Mesendoderm (in vitro differentiated cells): Measurements from ENCODE around the gene ADARB1.

ENCODE experiments used
- DNase-seq: peaks from one replicate; pipeline ENCODE4 v3.0.0; 2013
- H2AK5ac ChIP-seq: 2 replicates; pipeline ENCODE4 v1.6.1; 2013; ENCODE audit warnings: low read length, inconsistent platforms
- H2BK120ac ChIP-seq: 2 replicates; pipeline ENCODE4 v1.6.1; 2013; ENCODE audit warnings: low read depth, mild to moderate bottlenecking, low read length, moderate library complexity, mixed read lengths
- H2BK15ac ChIP-seq: replicated peaks from 2 replicates; pipeline ENCODE4 v1.6.1; 2013; ENCODE audit warnings: low read depth, mild to moderate bottlenecking, moderate library complexity
- H2BK5ac ChIP-seq: 2 replicates; pipeline ENCODE4 v1.6.1; 2013; ENCODE audit warnings: low read length, inconsistent platforms
- H3K18ac ChIP-seq: 2 replicates; pipeline ENCODE4 v1.6.1; 2013; ENCODE audit warnings: mild to moderate bottlenecking, low read length, mixed read lengths
- H3K23ac ChIP-seq: one replicate; pipeline ENCODE4 v1.6.1; 2013; ENCODE audit warnings: low read length
- H3K27ac ChIP-seq: 2 replicates; pipeline ENCODE4 v1.5.1; 2013; ENCODE audit warnings: low read depth, mild to moderate bottlenecking, inconsistent platforms, low read length, moderate library complexity
- H3K27me3 ChIP-seq: 2 replicates; pipeline ENCODE4 v1.6.1; 2013; ENCODE audit warnings: low read length, control low read depth, mild to moderate bottlenecking, inconsistent platforms; ENCODE audit not compliant: insufficient read depth, poor library complexity
- H3K36me3 ChIP-seq: 2 replicates; pipeline ENCODE4 v1.6.1; 2013; ENCODE audit warnings: low read length, inconsistent platforms; ENCODE audit not compliant: control insufficient read depth, insufficient read depth
- H3K4ac ChIP-seq: one replicate; pipeline ENCODE4 v1.6.1; 2013; ENCODE audit warnings: low read depth, mild to moderate bottlenecking, low read length, moderate library complexity
- H3K4me1 ChIP-seq: 2 replicates; pipeline ENCODE4 v1.6.1; 2013; ENCODE audit warnings: low read depth, low read length, inconsistent platforms; ENCODE audit not compliant: control insufficient read depth
- H3K4me2 ChIP-seq: 2 replicates; pipeline ENCODE4 v1.6.1; 2013; ENCODE audit warnings: low read length
- H3K4me3 ChIP-seq: 2 replicates; pipeline ENCODE4 v1.5.1; 2013; ENCODE audit warnings: mild to moderate bottlenecking, low read length
- H3K56ac ChIP-seq: one replicate; pipeline ENCODE4 v1.6.1; 2013; ENCODE audit warnings: low read length
- H3K79me1 ChIP-seq: 2 replicates; pipeline ENCODE4 v1.6.1; 2013; ENCODE audit warnings: low read length, inconsistent platforms
- H3K79me2 ChIP-seq: 2 replicates; pipeline ENCODE4 v1.6.1; 2013; ENCODE audit warnings: mild to moderate bottlenecking, low read length; ENCODE audit not compliant: control insufficient read depth, insufficient read depth
- H3K9ac ChIP-seq: 2 replicates; pipeline ENCODE4 v1.6.1; 2013; ENCODE audit warnings: low read length, inconsistent platforms
- H4K5ac ChIP-seq: one replicate; pipeline ENCODE4 v1.6.1; 2013; ENCODE audit warnings: low read length
- H4K8ac ChIP-seq: one replicate; pipeline ENCODE4 v1.6.1; 2013; ENCODE audit warnings: low read depth, mild to moderate bottlenecking, control low read depth, low read length, moderate library complexity
- WGBS: extraction: QIAGEN DNeasy Blood & Tissue Kit; methylation state at CpG from one replicate; pipeline ENCODE4 v1.1.7; 2013; ENCODE audit warnings: low lambda C conversion rate, missing lambda C conversion rate; ENCODE audit not compliant: insufficient coverage; ENCODE audit errors: extremely low coverage; 5-methylcytosine and 5-hydroxymethylcytosine counted together

The ADARB1 gene

DNA sequence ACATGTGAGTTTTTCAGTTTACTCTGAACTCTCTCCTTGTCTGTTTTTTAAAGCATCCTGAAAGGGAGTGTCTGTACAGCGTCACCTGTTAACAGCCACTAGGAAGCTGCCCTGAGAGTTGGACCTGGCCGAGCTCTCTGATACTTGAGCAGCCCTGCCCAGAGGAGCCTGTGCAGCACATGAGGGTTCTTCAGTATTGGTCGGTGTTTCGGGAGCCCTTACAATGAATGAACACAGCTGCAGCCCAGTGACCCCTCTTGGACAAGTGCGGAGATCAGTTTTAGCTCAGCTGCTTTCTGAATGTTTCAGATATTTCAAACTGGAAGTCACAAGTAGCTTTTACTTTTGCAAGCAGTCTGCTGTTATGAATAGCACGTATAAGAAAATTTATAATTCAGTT is 39.2 kb downstream of the ADARB1 start:
- Histone ChIP-seq H3K56ac (no peak overlapping the region), H2BK5ac (no peak overlapping the region), H3K4me1 (no peaks in the 10 kb centered on the region), H3K36me3 (no peaks in the 10 kb centered on the region), H2AK5ac (no peak overlapping the region), H3K23ac (no peak overlapping the region), H3K4me2 (no peak overlapping the region), H3K9ac (no peak overlapping the region), H3K79me1 (no peaks in the 10 kb centered on the region), H3K4me3 (no peak overlapping the region), H3K18ac (no peak overlapping the region), H3K27ac (no peak overlapping the region), H3K79me2 (no peaks in the 10 kb centered on the region), H3K27me3 (no peaks in the 10 kb centered on the region), H3K4ac (no peak overlapping the region), H2BK120ac (no peak overlapping the region), H4K8ac (no peak overlapping the region), H4K5ac (no peak overlapping the region), H2BK15ac (no peak overlapping the region)
- DNase-seq, result no peak
- no CpG with 5 or more reads among the region's 6 CpGs for WGBS

DNA sequence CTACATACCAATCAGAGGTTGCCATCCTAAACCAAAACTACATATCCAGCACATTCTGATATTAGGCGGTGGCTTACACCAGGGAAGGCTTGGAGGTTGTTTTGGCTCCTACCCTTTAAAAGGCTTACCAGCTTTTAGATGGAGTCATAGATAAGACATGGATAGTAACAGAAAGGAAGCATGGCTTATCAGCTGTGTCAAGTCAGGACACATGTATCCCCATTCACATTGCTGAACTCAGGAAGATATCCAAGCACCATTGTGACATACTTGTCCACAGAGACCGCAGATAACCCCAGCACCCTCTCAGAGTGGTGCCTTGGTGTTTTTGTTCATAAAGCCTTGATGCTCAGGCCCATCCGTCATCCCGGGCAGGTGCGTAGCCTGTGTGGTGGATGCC is 39.7 kb downstream of the ADARB1 start:
- no peak overlapping the region for H4K8ac ChIP-seq
- no peak overlapping the region for H2AK5ac ChIP-seq
- no peak overlapping the region for H2BK5ac ChIP-seq
- no peaks in the 10 kb centered on the region for H3K36me3 ChIP-seq
- no peak overlapping the region for H2BK120ac ChIP-seq
- H3K79me2 ChIP-seq, result no peaks in the 10 kb centered on the region
- H3K23ac ChIP-seq, result no peak overlapping the region
- H2BK15ac ChIP-seq, result no peak overlapping the region
- no peaks in the 10 kb centered on the region for H3K4me1 ChIP-seq
- no CpG with 5 or more reads among the region's 5 CpGs for whole genome bisulfite sequencing
- H3K56ac ChIP-seq, result no peak overlapping the region
- H3K27me3 ChIP-seq, result no peaks in the 10 kb centered on the region
- H3K18ac ChIP-seq, result no peak overlapping the region
- no peak overlapping the region for H3K4me2 ChIP-seq
- H3K9ac ChIP-seq, result no peak overlapping the region
- DNase-seq, result no peak
- H3K4me3 ChIP-seq, result no peak overlapping the region
- no peak overlapping the region for H3K4ac ChIP-seq
- H4K5ac ChIP-seq, result no peak overlapping the region
- no peaks in the 10 kb centered on the region for H3K79me1 ChIP-seq
- H3K27ac ChIP-seq, result no peak overlapping the region

DNA sequence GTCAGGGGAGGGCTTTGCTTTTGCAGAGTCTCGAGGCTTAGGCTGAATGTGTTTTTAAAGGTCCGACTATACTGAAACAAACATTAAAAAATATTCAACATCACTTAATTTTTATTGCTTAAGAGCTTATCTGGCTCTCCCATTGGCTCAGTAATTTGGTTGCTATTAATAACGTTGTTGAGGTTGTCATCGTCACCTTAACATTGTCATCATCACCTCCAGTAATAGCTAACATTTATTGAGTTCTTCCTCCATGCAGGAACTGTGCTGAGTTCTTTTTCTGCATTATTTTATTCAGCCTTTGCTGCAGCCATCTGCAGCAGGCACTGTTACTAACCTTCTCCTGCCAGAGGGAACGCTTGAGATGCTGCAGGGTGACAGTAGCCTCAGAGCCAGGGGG is 40.1 kb downstream of the ADARB1 start:
- no peak overlapping the region for H2BK120ac ChIP-seq
- H4K8ac ChIP-seq, result no peak overlapping the region
- no peak overlapping the region for H2AK5ac ChIP-seq
- H3K27me3 ChIP-seq, result no peaks in the 10 kb centered on the region
- no peaks in the 10 kb centered on the region for H3K79me1 ChIP-seq
- H3K27ac ChIP-seq, result no peak overlapping the region
- no peak for DNase-seq
- no CpG with 5 or more reads among the region's 5 CpGs for WGBS
- no peaks in the 10 kb centered on the region for H3K4me1 ChIP-seq
- H3K4me2 ChIP-seq, result no peak overlapping the region
- no peak overlapping the region for H3K56ac ChIP-seq
- H3K4me3 ChIP-seq, result no peak overlapping the region
- H3K79me2 ChIP-seq, result no peaks in the 10 kb centered on the region
- no peak overlapping the region for H3K9ac ChIP-seq
- H3K36me3 ChIP-seq, result no peaks in the 10 kb centered on the region
- no peak overlapping the region for H3K4ac ChIP-seq
- no peak overlapping the region for H3K18ac ChIP-seq
- no peak overlapping the region for H3K23ac ChIP-seq
- no peak overlapping the region for H2BK15ac ChIP-seq
- H2BK5ac ChIP-seq, result no peak overlapping the region
- H4K5ac ChIP-seq, result no peak overlapping the region

DNA sequence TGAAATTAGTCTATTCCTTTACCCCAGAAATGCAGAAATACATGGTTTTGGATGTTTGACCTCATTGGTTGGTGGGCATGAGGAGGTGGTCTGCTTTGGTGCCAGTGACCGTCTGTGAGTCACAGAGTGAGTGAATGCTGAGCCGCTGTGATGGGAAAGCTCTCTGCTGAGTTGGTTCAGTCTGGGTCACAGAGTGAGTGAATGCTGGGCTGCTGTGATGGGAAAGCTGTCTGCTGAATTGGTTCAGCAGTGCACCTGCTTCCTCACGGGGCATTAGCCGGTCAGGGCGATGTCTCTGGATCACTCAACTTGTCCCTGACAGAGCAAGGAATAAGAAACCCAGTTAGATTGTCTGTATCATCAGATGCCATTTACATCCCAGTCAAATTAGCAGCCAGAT is 40.8 kb downstream of the ADARB1 start:
- Histone ChIP-seq H2BK120ac (no peak overlapping the region), H3K56ac (no peak overlapping the region), H3K9ac (no peak overlapping the region), H3K36me3 (no peaks in the 10 kb centered on the region), H3K18ac (no peak overlapping the region), H3K23ac (no peak overlapping the region), H3K4me2 (no peak overlapping the region), H3K27me3 (no peaks in the 10 kb centered on the region), H4K5ac (no peak overlapping the region), H2BK15ac (no peak overlapping the region), H3K27ac (no peak overlapping the region), H3K4ac (no peak overlapping the region), H3K4me3 (no peak overlapping the region), H4K8ac (no peak overlapping the region), H3K79me2 (no peaks in the 10 kb centered on the region), H3K4me1 (no peaks in the 10 kb centered on the region), H3K79me1 (no peaks in the 10 kb centered on the region), H2BK5ac (no peak overlapping the region), H2AK5ac (no peak overlapping the region)
- no peak for DNase-seq
- WGBS, result no CpG with 5 or more reads among the region's 5 CpGs

DNA sequence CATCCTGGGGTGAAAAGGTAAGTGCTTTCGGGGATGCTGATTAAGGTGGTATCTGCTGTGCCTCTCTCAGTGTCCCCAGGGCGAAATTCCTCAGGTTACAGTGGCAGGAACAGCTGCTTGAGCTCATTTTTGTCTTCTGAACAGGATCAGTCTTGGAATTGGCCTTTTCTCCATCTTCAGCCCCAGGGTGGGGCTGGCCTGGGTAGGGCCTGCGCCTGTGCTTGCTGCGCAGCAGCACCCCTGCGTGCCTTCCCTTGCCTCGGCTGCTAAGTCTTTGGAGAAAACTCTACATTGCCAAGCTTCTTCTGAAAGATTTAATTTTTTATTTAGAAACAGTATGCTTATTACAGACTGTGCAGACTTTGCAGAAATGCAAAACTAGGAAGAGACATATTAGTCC is 41.7 kb downstream of the ADARB1 start:
- no CpG with 5 or more reads among the region's 6 CpGs for WGBS
- Histone ChIP-seq H2BK5ac (no peak overlapping the region), H3K36me3 (no peaks in the 10 kb centered on the region), H3K79me1 (no peaks in the 10 kb centered on the region), H2BK15ac (no peak overlapping the region), H3K4me1 (no peaks in the 10 kb centered on the region), H2BK120ac (no peak overlapping the region), H3K4me3 (no peak overlapping the region), H3K18ac (no peak overlapping the region), H3K56ac (no peak overlapping the region), H3K79me2 (no peaks in the 10 kb centered on the region), H4K5ac (no peak overlapping the region), H3K4ac (no peak overlapping the region), H3K4me2 (no peak overlapping the region), H3K27me3 (no peaks in the 10 kb centered on the region), H3K9ac (no peak overlapping the region), H3K27ac (no peak overlapping the region), H3K23ac (no peak overlapping the region), H2AK5ac (no peak overlapping the region), H4K8ac (no peak overlapping the region)
- peak; percentile 24 for DNase-seq

DNA sequence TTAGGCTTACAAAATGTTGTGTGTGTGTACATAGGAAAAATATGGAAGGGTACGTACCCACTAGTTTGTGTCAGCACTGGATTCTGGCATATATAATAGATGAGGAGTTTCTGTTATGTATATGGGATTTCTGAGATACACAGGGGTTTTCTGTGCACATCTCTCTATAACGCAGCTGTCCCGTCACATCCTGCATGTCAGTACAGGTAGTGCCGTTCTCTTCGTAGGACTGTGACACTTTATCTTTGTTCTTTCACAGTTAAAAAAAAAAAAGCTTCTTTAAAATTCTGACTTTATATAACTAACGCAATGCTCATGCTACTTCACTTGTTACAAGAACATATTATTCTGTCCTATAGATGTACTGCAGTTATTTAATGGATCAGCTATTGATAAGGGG is 42.9 kb downstream of the ADARB1 start:
- no peaks in the 10 kb centered on the region for H3K4me1 ChIP-seq
- no peak overlapping the region for H3K56ac ChIP-seq
- H4K8ac ChIP-seq, result no peak overlapping the region
- WGBS, result no CpG with 5 or more reads among the region's 6 CpGs
- H3K27me3 ChIP-seq, result no peaks in the 10 kb centered on the region
- H3K36me3 ChIP-seq, result no peaks in the 10 kb centered on the region
- H3K18ac ChIP-seq, result no peak overlapping the region
- no peak overlapping the region for H3K4me2 ChIP-seq
- no peak overlapping the region for H2AK5ac ChIP-seq
- no peaks in the 10 kb centered on the region for H3K79me2 ChIP-seq
- H3K27ac ChIP-seq, result no peak overlapping the region
- no peak overlapping the region for H2BK120ac ChIP-seq
- no peak for DNase-seq
- H3K4ac ChIP-seq, result no peak overlapping the region
- no peak overlapping the region for H2BK5ac ChIP-seq
- H3K79me1 ChIP-seq, result no peaks in the 10 kb centered on the region
- H2BK15ac ChIP-seq, result no peak overlapping the region
- H3K9ac ChIP-seq, result no peak overlapping the region
- H3K4me3 ChIP-seq, result no peak overlapping the region
- H4K5ac ChIP-seq, result no peak overlapping the region
- no peak overlapping the region for H3K23ac ChIP-seq
